GM21390 (cell line): ENCODE results near the gene KRT33B.
"Not testable (repeated sequence)": the region's sequence is repeated elsewhere in the genome, so short reads cannot be mapped to it uniquely, and the experiment has no call there.

Experiments used
- ATAC-seq: cut with Tn5 transposase; IDR thresholded peaks from one replicate; pipeline ENCODE4 v1.9.1; 2021; ENCODE audit not compliant: unreplicated experiment

KRT33B gene

DNA sequence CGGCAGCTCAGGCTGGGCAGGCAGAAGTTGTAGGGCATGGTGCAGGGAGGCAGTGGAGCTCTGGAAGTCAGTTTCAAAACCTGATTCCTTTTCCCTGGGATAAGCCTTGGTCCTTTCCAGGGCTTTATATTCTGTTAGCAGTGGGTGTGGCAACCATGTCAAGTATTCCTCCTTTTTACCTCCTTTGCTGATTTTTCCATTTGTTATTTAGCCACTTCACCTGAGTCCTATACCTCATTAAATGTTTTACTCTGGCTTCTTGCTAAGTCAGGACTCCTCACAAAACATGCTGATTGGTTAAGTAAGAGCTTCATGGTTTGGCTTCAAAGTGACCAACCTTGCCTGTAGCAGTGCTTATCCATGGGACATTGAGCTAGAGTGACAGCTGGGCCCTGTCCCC, at the start of gene KRT33B:
Gene KRT33B, minus strand, starts transcription at position 101 of the 400 bp plus-strand sequence. Its CDS starts 63 bp downstream, at position 38.
- no peak for ATAC-seq

DNA sequence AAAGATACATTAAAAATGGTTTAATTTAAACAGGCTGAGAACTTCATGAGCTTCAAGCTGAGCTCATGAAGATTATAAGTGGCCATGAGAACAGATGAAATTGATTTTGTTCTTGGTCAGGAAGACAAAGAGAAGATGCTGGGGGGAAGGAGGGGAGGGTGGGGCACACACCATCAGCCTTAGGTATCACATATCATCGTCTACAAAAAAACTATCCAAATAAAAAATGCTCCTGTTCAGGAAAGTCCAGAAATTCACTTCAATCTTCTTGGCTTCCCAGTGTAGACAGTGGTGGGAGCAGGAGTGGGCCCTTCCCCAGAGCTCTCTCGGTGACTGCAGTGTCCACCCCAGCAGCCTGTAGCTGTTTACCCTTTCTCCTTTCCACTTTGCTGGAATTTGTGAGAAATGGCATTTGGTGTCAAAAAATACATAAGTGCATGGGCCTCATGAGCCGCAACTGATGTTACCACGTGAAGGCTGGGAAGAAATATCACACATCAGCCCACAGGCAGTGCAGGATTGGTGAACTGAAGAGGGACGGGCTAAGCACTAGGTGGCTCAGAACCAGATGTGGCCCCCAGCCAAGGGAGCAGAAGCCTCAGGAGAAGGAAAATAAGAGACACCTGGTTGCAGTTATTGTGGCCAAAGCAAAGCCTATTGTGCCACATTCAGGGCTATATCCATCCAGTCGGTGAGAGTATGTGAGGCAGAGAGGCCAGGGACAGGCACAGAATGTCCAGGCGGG, 48.7 kb upstream of the KRT33B start:
- no peak for ATAC-seq

DNA sequence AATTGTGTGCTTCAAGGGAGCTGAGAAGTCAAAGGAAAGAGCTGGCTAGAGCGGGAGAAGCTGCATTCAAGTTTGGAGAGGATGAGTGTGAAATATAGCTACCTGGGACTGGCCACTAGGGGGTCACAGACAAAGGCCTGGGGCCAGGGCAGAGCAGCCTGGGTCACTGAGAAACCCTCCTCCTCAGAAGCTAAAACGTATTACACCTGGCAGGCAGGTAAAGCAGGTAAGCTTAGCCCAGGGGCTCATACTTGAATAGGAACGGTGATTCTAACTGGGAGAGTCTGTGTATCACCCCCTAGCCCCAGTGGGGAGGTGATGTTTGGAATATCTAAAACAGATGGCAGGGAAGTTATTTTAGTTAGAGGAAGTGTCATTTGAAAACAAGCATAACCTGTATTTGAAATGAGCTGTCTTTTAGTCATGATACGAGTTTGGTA, 48.0 kb upstream of the KRT33B start:
- no peak for ATAC-seq

GRCh38 chr17:41417127-41417526, 47.5 kb upstream of the KRT33B start:
- ATAC-seq: no peak

DNA sequence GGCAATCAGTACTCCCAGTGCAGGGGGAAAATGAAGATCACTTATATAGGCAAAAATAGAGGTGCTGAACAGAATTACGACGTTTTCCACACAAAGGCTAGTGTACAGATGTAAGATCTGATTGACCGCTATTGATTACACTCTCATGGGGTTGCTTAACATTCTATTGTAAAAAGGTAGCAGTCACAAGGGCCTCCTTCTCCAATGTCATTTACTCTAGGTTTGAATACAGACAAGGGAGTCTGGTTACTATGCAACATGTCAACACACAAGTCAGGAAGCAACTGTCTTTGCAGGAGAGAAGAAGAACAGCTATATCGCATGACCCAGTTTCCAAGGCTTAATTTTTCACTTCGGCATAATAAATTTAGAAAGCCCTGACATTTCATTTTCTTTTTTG, 46.9 kb upstream of the KRT33B start:
- ATAC-seq: no peak

DNA sequence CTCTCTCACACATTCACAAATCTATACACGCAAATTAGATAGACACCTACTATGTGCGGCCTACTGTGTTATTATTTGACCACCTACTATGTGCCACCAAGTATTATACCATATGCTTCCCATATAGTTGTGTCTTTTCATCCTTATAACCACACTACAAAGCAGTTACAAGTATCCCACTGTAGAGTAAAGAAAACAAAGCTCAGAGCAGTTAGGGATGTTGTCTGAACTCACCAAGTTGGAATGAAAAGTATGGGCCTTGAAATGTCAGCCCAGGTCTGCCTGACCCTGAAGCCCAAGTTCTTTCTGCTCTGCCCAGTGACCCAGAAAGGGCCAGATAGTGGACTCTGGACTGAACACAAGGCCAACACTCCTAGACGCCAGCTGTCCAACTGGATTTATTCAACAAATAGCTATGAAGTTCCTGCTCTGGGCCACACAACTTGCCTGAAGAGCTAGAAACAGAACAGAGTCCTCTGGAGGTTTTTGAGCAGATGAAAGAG, 46.3 kb upstream of the KRT33B start:
- no peak for ATAC-seq

GRCh38 chr17:41415411-41415810, 45.8 kb upstream of the KRT33B start:
- ATAC-seq: no peak

DNA sequence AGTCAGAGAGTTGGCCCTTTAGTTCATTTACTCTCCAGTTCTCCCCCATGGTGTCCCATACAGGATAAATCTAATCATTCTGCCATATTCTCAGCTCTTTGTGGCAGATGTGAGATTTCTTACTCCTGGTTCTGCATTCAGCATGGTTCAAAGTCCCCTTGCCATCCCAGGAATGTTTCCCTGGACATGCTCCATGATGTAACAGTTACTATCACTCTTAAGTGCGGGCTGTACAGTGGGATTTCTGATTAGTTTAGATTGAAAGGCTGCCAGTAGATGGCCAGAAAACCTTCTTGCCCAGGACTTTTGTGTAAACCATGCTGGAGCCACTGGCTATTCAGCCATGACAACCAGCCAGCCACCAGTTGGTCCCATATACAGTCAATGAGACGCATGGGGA, 44.4 kb upstream of the KRT33B start:
- ATAC-seq: no peak

DNA sequence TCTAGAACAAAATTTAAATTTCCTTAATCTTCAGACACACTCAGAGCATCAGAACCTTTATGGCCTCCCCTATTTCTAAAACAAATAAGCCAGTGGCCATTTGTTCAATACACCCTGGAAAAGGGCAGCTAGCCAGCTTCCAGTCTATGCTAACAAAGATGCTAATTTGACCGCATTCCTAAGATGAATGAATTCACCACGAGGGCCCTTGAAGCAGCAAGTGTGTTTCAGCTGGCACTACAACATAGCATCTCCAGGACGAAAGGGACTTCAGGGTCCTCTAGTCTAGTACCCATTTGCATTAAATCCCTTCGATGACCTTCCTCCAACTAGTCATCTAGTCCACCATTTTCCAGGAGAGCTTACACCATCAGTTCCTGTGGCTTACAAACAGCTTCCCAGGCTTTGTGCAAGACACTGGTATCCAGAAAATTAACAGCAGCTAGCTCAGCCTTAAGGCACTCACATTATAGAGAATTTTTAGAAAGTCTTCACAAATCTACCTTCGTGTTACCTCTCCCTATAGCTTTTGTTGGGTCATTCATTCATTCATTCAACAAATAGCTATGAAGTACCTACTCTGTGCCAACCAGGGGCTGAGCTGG, 43.8 kb upstream of the KRT33B start:
- no peak for ATAC-seq

- no peak for ATAC-seq
Measured at GRCh38 chr17:41411072-41411840, 41.6 kb upstream of the KRT33B start.

- ATAC-seq: no peak
Measured at GRCh38 chr17:41407226-41407625, 37.6 kb upstream of the KRT33B start.

DNA sequence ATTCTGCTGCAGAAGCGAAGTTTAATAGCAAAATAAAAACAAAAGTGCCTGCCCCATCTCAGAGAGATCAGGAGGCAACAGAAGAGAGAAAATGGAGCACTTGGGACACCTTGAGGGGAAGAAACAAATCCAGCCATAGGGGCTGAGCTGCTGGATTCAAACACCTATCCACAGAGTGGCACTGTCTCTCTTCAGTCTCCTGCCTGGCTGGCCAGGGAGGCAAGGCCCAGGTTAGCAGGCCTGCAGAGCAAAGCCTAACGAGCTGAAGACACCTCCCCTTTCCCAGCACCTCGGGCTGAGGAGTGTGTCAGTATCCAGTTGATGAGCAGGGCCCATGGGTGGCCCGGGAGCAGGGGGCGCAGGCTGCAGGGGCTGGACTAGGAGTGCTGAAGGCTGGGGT, 36.6 kb upstream of the KRT33B start:
- no peak for ATAC-seq

DNA sequence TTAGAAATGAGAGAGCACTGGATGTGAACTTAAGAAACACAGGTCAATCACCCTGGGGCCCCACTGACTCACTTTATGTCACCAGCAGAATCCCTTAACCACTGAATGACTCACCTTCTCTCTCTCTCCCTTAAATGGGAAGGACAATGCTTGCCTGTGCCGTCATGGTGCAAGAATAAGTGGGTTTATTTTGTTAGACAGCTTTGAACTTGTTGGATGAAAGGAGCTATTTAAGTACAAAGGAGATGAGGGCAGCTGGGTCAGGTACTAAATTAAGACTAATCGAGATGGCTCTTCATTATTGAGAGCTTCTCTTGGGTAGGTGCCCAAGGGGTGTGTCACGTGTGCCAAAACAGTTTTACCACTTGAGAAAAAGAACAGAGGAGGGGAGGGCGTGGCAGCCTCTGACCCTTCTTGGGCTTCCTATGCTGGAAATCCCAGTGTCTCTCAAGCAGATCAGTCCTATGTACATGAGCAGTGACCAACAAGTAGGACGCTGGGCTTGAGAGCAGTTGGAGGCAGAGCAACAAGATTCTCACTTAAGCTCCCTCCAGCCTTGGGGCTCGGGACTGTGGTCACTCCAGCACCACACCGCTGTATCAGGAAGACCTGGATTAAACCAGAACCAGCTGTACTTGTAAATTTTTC, 34.5 kb upstream of the KRT33B start:
- no peak for ATAC-seq

DNA sequence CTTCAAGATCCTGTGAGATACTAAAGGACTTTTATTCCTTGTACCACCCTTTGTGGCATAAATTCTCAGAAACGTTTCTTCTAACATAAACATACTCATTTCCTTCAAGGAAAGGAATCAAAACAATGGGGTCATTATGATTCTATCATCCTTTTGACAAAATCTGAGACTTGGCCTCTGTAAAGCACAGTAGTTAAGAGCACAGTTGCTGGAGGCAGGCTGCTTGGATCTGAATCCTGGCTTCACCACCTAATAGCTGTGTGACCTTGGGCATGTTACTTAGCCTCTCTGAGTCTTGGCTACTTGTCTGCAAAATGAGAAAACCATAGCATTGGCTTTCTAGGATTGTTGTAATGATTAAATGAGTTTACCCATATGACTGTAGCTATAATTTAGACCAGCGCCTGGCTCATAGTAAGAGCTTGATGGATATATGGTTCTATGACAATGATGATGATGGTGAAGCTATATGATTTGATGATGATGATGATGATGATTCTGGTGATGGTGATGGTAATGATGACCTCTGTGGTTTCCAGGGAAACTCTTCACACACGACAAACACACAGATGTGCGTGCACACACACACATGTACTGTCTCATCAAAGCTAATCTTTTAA, 33.9 kb upstream of the KRT33B start:
- ATAC-seq: no peak

GRCh38 chr17:41402161-41402560, 32.5 kb upstream of the KRT33B start:
- no peak for ATAC-seq

DNA sequence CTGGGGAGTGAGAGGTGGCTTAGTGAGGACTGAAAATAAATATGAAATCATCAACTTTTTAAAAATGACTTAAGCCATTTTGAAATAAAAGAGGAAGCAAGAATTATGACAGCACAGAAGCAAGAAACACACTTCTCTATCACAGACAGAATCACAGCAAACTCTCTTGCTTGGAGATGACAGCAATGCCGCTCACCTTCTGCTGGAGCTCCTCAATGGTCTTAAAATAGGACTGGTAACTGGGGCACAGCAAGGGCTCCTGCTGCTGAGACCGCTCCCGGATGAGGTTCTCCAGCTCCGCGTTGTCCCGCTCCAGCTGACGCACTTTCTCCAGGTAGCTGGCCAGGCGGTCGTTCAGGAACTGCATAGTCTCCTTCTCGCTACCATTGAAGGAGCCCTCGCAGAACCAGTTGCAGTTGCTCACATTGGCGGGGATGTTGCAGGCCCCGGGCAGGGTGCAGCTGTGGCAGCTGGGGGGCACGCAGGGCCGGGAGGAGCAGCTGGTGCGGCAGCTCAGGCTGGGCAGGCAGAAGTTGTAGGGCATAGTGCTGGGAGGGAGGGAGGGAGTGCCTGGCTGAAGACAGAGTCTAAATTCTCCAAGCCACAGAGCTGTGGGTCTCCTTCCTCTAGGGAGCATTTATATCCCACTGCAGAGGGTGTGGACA, 27.5 kb upstream of the KRT33B start, which contains the start of gene KRT31:
Gene KRT31, minus strand, starts transcription at position 613 of the 665 bp plus-strand sequence. Its CDS starts 69 bp downstream, at position 544.
- no peak for ATAC-seq

- no peak for ATAC-seq
Measured at GRCh38 chr17:41396340-41396739, 26.7 kb upstream of the KRT33B start.

DNA sequence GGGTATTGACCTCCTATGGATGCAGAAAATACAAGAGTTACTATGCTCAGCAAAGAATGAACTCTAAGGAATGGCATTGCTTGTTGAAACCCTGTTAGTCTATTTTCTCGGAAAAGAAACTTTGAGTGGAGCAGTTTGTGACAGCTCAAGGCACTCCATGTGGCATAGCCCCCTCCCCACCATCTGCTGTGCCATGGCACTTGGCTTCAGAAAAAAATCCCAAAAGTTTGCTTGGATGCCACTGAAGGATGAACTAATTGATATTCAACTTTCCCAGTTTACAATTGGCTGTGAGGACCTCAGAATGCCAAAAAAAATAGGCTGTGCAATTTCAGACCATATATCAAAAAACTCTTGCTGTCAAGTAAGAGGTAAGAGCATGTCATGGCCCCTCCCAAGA, 26.0 kb upstream of the KRT33B start:
- ATAC-seq: no peak

DNA sequence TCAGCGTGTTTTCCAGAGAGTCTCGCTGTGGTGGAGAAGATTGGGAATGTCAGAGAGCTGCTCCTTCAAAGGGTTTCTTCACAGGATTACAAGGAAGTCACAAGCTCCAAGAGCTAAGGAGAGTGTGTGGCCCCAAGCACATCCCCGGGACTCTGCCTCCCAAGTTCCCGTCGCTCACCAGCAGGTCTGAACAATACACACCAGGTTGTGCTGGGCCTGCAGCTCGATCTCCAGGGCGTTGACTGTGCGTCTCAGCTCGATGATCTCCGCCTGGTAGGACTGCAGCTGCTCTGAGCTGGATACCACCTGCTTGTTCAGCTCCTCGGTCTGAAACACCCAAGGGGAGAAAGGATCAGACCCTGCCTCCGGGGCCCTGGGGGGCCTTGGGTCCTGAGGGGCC, 25.4 kb upstream of the KRT33B start:
- not testable (repeated sequence) for ATAC-seq
